T-cell (primary cell): Measurements from ENCODE around the gene HOXC9. TPM values are rescaled to one million over a fixed set of nuclear protein-coding genes. Genes with fewer than 3 reads are reported as not detected.

Experiments used
- ATAC-seq, 4 experiments: fragments of 200-7000 bp in 3 of 4; fragments of 150-1000 bp in 1 of 4; cut with Tn5 transposase; replicated peaks in 1 of 4; 1 replicate in 3 of 4; 2 replicates in 1 of 4; pipeline ENCODE4 v1.10.0; 2021; ENCODE audit warnings: moderate library complexity in 3 of 4, mild to moderate bottlenecking in 2 of 4, moderate number of reproducible peaks in 1 of 4
- CTCF ChIA-PET, 2 donors: fragments of 300-600 bp; sonication (Branson Sonifier 250); formaldehyde crosslinking; loops; one replicate each; lab custom pipeline; 2022; ENCODE audit warnings: antibody characterized with exemption in 2 of 2; lab: Charles Lee
- POLR2A ChIA-PET, 2 donors: fragments of 300-600 bp; sonication (Branson Sonifier 250); formaldehyde crosslinking; loops; one replicate each; lab custom pipeline; 2022; ENCODE audit warnings: antibody characterized with exemption in 2 of 2; lab: Charles Lee
- DNase-seq, 35 experiments: peaks; one replicate each; pipeline versions ENCODE4 v3.0.0 to v3.0.0-alpha.2; 2013 to 2023
- H3K27ac ChIP-seq: one replicate; pipeline ENCODE4 v1.5.1; 2013; ENCODE audit warnings: low read length
- H3K27me3 ChIP-seq, 2 experiments: replicated peaks in 1 of 2; 1 replicate in 1 of 2; 2 replicates in 1 of 2; pipeline versions ENCODE4 v1.6.1 to v1.7.0; 2013; ENCODE audit warnings: low read length in 1 of 2, mixed read lengths in 1 of 2; ENCODE audit not compliant: control insufficient read depth in 2 of 2, insufficient read depth in 2 of 2; ENCODE audit errors: extremely low read depth in 1 of 2
- H3K36me3 ChIP-seq, 2 donors: 1 replicate in 1 of 2; 2 replicates in 1 of 2; pipeline versions ENCODE4 v1.6.1 to v1.7.0; 2013; ENCODE audit warnings: low read length in 1 of 2; ENCODE audit not compliant: control insufficient read depth in 2 of 2, insufficient read depth in 1 of 2; ENCODE audit errors: extremely low read depth in 1 of 2
- H3K4me1 ChIP-seq, 2 experiments: 1 replicate in 1 of 2; 2 replicates in 1 of 2; pipeline versions ENCODE4 v1.6.1 to v1.7.0; 2013; ENCODE audit warnings: low read length in 2 of 2, mixed read lengths in 1 of 2; ENCODE audit not compliant: insufficient read depth in 2 of 2, control insufficient read depth in 1 of 2; ENCODE audit errors: extremely low read depth in 1 of 2
- H3K4me3 ChIP-seq, 2 donors: 1 replicate in 1 of 2; 2 replicates in 1 of 2; pipeline versions ENCODE4 v1.5.1 to v1.7.0; 2013; ENCODE audit warnings: mild to moderate bottlenecking in 2 of 2, low read length in 1 of 2, moderate library complexity in 1 of 2; ENCODE audit not compliant: control insufficient read depth in 1 of 2; ENCODE audit errors: extremely low read depth in 1 of 2
- H3K9me3 ChIP-seq: 2 replicates; pipeline ENCODE4 v1.7.0; 2013
- H3K27ac Mint-ChIP-seq, 2 donors: one replicate each; pipeline ENCODE4 v1.8.0; 2020 to 2021; ENCODE audit warnings: mild to moderate bottlenecking in 2 of 2, mixed read lengths in 2 of 2
- H3K27me3 Mint-ChIP-seq, 2 donors: one replicate each; pipeline ENCODE4 v1.8.0; 2021 to 2022; ENCODE audit warnings: mixed read lengths in 2 of 2
- H3K36me3 Mint-ChIP-seq: one replicate; pipeline ENCODE4 v1.8.0; 2021; ENCODE audit warnings: mixed read lengths
- H3K4me1 Mint-ChIP-seq, 3 donors: one replicate each; pipeline ENCODE4 v1.8.0; 2020 to 2022; ENCODE audit warnings: mixed read lengths in 3 of 3, mild to moderate bottlenecking in 1 of 3
- H3K4me3 Mint-ChIP-seq, 3 donors: one replicate each; pipeline ENCODE4 v1.8.0; 2020 to 2022; ENCODE audit warnings: mild to moderate bottlenecking in 3 of 3, mixed read lengths in 3 of 3, moderate library complexity in 3 of 3
- H3K9me3 Mint-ChIP-seq, 3 donors: one replicate each; pipeline ENCODE4 v1.8.0; 2020 to 2022; ENCODE audit warnings: mixed read lengths in 3 of 3
- WGBS: methylation state at CpG from one replicate; pipeline ENCODE4 v1.1.5; 2013; ENCODE audit warnings: missing lambda C conversion rate; ENCODE audit not compliant: insufficient coverage; 5-methylcytosine and 5-hydroxymethylcytosine counted together
- total RNA-seq, 35 experiments: library from RNA in 6 of 35; stranded (reverse) in 6 of 35; fragments of 120-200 nt in 1 of 35; gene quantifications; one replicate each; pipeline versions ENCODE4 v1.2.1 to v1.2.4 and lab custom pipeline; 2013 to 2026

Gene HOXC9
- total RNA-seq, 5 donors from 2014 or later (not counting 1 experiment from before 2014, with no cell fraction given): not detected

- no peak for DNase-seq
- Histone ChIP-seq H3K9me3 (no peaks in the 10 kb centered on the region), H3K4me1 (peaks cover 8 to 49% of the 10 kb centered on the region in 2 experiments), H3K4me3 (no peak overlapping the region), H3K27ac (no peak overlapping the region), H3K27me3 (peaks cover 35 to 96% of the 10 kb centered on the region in 2 experiments), H3K36me3 (no peaks in the 10 kb centered on the region)
- Mint-ChIP-seq H3K27me3 (peaks cover 86 to 93% of the 10 kb centered on the region in 2 donors), H3K27ac (no peak overlapping the region), H3K4me3 (peak overlapping the region in 1 of 3 donors; percentile 25), H3K36me3 (no peaks in the 10 kb centered on the region), H3K9me3 (no peaks in the 10 kb centered on the region), H3K4me1 (peaks cover 40 to 64% (median 56%) of the 10 kb centered on the region in 3 donors)
- WGBS: 6% methylated on average over 10 of the region's 27 CpGs
- ChIA-PET CTCF (interaction anchor here (0.6 to 0.7 kb wide), 2 partner anchors 52 to 689 kb away, joined by 3 to 4 read pairs; no protein-coding TSS in a partner anchor), POLR2A (interaction anchor here in 1 of 2 donors (0.7 kb wide), 1 partner anchor 136 kb away, joined by 3 read pairs; no protein-coding TSS in a partner anchor)
- ATAC-seq: no peak
Measured at GRCh38 chr12:53990311-53991076, 9.5 kb upstream of the HOXC9 start.

GRCh38 chr12:53991077-53991460, 8.9 kb upstream of the HOXC9 start:
- WGBS: 2% methylated on average over 7 of the region's 8 CpGs
- H3K27ac Mint-ChIP-seq: peak overlapping the region in 1 of 2 donors; percentile 6
- no peaks in the 10 kb centered on the region for H3K36me3 ChIP-seq

DNA sequence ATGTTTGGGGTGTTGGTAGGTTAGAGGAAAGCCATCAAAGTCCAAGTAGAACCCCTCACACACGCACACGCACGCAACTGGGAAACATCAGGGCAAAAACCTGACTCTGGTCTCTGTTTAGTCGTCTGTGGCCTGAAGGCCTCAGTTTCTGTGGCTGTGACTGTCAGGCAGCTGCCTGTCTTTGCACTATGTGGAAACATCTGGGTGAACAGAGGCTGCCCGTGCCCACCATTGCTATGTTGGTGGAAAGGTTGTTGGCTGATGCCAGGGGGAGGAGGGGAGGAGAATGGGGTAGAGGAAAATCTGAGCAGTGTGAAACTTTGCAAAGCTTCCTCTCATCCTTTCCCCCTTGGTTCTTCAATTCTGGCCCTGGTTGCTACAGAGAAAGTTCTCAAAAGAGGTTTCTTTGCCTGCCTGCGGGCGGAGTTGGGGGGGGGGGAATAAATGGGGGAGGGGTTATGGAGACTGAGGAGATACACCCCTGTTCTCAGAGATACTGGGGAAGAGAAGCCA, 7.5 kb upstream of the HOXC9 start:
- H3K27me3 Mint-ChIP-seq: peaks cover 87 to 93% of the 10 kb centered on the region in 2 donors
- CTCF ChIA-PET: interaction anchor here (0.6 to 1.2 kb wide), 2 partner anchors 10 to 34 kb away, joined by 3 to 5 read pairs; no protein-coding TSS in a partner anchor
- no peaks in the 10 kb centered on the region for H3K36me3 Mint-ChIP-seq
- H3K27ac Mint-ChIP-seq: no peak overlapping the region
- ATAC-seq (no peak), DNase-seq (no peak)
- H3K9me3 Mint-ChIP-seq: no peaks in the 10 kb centered on the region
- H3K27ac ChIP-seq: no peak overlapping the region
- POLR2A ChIA-PET: no interaction called here
- 29% methylated on average over 1 of the region's 7 CpGs for WGBS
- H3K4me1 ChIP-seq: peaks cover 10 to 56% of the 10 kb centered on the region in 2 experiments
- no peak overlapping the region for H3K4me3 ChIP-seq
- no peaks in the 10 kb centered on the region for H3K9me3 ChIP-seq
- no peaks in the 10 kb centered on the region for H3K36me3 ChIP-seq
- H3K27me3 ChIP-seq: peaks cover 30 to 96% of the 10 kb centered on the region in 2 experiments
- peaks cover 40 to 60% (median 56%) of the 10 kb centered on the region in 3 donors for H3K4me1 Mint-ChIP-seq
- H3K4me3 Mint-ChIP-seq: no peak overlapping the region

More at GRCh38 chr12:53991077-53991460, 8.9 kb upstream of the HOXC9 start:
- Mint-ChIP-seq H3K4me1 (peaks cover 37 to 66% (median 58%) of the 10 kb centered on the region in 3 donors), H3K36me3 (no peaks in the 10 kb centered on the region), H3K27me3 (peaks cover 90 to 95% of the 10 kb centered on the region in 2 donors), H3K9me3 (no peaks in the 10 kb centered on the region), H3K4me3 (no peak overlapping the region)
- no peak overlapping the region for H3K27ac ChIP-seq
- DNase-seq (no peak), ATAC-seq (no peak)
- peaks cover 35 to 96% of the 10 kb centered on the region in 2 experiments for H3K27me3 ChIP-seq
- POLR2A ChIA-PET: interaction anchor here in 1 of 2 donors (0.7 kb wide), 1 partner anchor 136 kb away, joined by 3 read pairs; no protein-coding TSS in a partner anchor
- H3K4me3 ChIP-seq: no peak overlapping the region
- peaks cover 10 to 49% of the 10 kb centered on the region in 2 experiments for H3K4me1 ChIP-seq
- CTCF ChIA-PET: no interaction called here
- H3K9me3 ChIP-seq: no peaks in the 10 kb centered on the region

- no peak overlapping the region for H3K27ac ChIP-seq
- H3K27me3 Mint-ChIP-seq: peaks cover 87 to 93% of the 10 kb centered on the region in 2 donors
- WGBS: 25% methylated on average over 5 of the region's 18 CpGs
- peaks cover 29 to 97% of the 10 kb centered on the region in 2 experiments for H3K27me3 ChIP-seq
- ATAC-seq (no peak), DNase-seq (no peak)
- H3K36me3 Mint-ChIP-seq: no peaks in the 10 kb centered on the region
- CTCF ChIA-PET: interaction anchor here (0.6 to 1.2 kb wide), 4 partner anchors 9 to 232 kb away, joined by 3 to 5 read pairs (median 3); no protein-coding TSS in a partner anchor
- no peak overlapping the region for H3K4me3 ChIP-seq
- no peaks in the 10 kb centered on the region for H3K9me3 ChIP-seq
- no peaks in the 10 kb centered on the region for H3K36me3 ChIP-seq
- no peaks in the 10 kb centered on the region for H3K9me3 Mint-ChIP-seq
- peak overlapping the region in 2 of 3 donors; percentile 60 to 88 for H3K4me3 Mint-ChIP-seq
- peaks cover 42 to 61% (median 58%) of the 10 kb centered on the region in 3 donors for H3K4me1 Mint-ChIP-seq
- H3K4me1 ChIP-seq: peaks cover 10 to 61% of the 10 kb centered on the region in 2 experiments
- H3K27ac Mint-ChIP-seq: peak overlapping the region in 1 of 2 donors; percentile 84
- POLR2A ChIA-PET: interaction anchor here in 1 of 2 donors (0.5 kb wide), 1 partner anchor 28 kb away, joined by 5 read pairs; no protein-coding TSS in a partner anchor
Measured at GRCh38 chr12:53993162-53994008, 6.6 kb upstream of the HOXC9 start.

- Histone ChIP-seq H3K36me3 (no peaks in the 10 kb centered on the region), H3K4me3 (no peak overlapping the region), H3K27ac (no peak overlapping the region), H3K9me3 (no peaks in the 10 kb centered on the region), H3K27me3 (peaks cover 26 to 97% of the 10 kb centered on the region in 2 experiments), H3K4me1 (peaks cover 10 to 58% of the 10 kb centered on the region in 2 experiments)
- H3K36me3 Mint-ChIP-seq: no peaks in the 10 kb centered on the region
- WGBS: 8% methylated on average over 19 of the region's 19 CpGs
- H3K4me3 Mint-ChIP-seq: peak overlapping the region; percentile 37 to 88 (median 60)
- H3K9me3 Mint-ChIP-seq: no peaks in the 10 kb centered on the region
- DNase-seq: no peak
- no peak for ATAC-seq
- H3K27ac Mint-ChIP-seq: peak overlapping the region in 1 of 2 donors; percentile 84
- peaks cover 43 to 56% (median 54%) of the 10 kb centered on the region in 3 donors for H3K4me1 Mint-ChIP-seq
- POLR2A ChIA-PET: interaction anchor here in 1 of 2 donors (0.5 kb wide), 1 partner anchor 28 kb away, joined by 5 read pairs; no protein-coding TSS in a partner anchor
- CTCF ChIA-PET: interaction anchor here in 1 of 2 donors (0.7 kb wide), 1 partner anchor 220 kb away, joined by 3 read pairs; no protein-coding TSS in a partner anchor
- H3K27me3 Mint-ChIP-seq: peaks cover 88 to 93% of the 10 kb centered on the region in 2 donors
Measured at GRCh38 chr12:53994009-53994263, 6.0 kb upstream of the HOXC9 start.
